ENCODE results near the gene ART4.

- TF ChIP-seq CTCF (IDR thresholded peaks at IDR 0.05) = no peak
- no peak for TF ChIP-seq POLR2A (IDR thresholded peaks at IDR 0.05)
Observed at GRCh38 chr12:14886271-14886670, 42.9 kb upstream of the ART4 start.

Measured in Peyer's patch (tissue), 4 donors.